ENCODE measurements around the gene TNF. TPM values are rescaled to one million over a fixed set of nuclear protein-coding genes. Genes with fewer than 3 reads are reported as not detected.

Gene TNF
- total and polyA plus RNA-seq, 2 of the 13 experiments (the other 11 are each of a cell fraction or from before 2014, with no cell fraction given), result not detected

- TF ChIP-seq ZBTB38 (CRISPR knock-in tag; IDR thresholded peaks at IDR 0.05) (peak; percentile 97), ZBTB46 (CRISPR knock-in tag; IDR thresholded peaks at IDR 0.05; ENCODE audit: borderline replicate concordance) (peak; percentile 67; the same call in 1 of the 2 replicates), HNF4G (IDR thresholded peaks at IDR 0.05; ENCODE audit: borderline replicate concordance, low read depth, low read length) (no peak), HNF4G (CRISPR knock-in tag; IDR thresholded peaks at IDR 0.05; ENCODE audit: borderline replicate concordance, low read depth) (no peak), FOXK2 (IDR thresholded peaks at IDR 0.05) (no peak), CCAR2 (optimal IDR thresholded peaks at IDR 0.05; ENCODE audit: low read depth, low read length) (no peak), ZNF468 (CRISPR knock-in tag; IDR thresholded peaks at IDR 0.05) (no peak), ZNF615 (CRISPR knock-in tag; IDR thresholded peaks at IDR 0.05; ENCODE audit: borderline replicate concordance) (0 out of 2 replicates have a peak, but pooled peaks have one; percentile 28), TOPORS (CRISPR knock-in tag; IDR thresholded peaks at IDR 0.05) (no peak), ZNF44 (CRISPR knock-in tag; IDR thresholded peaks at IDR 0.05) (no peak), ZNF619 (CRISPR knock-in tag; IDR thresholded peaks at IDR 0.05) (peak; percentile 86; the same call in 1 of the 2 replicates), IKZF5 (CRISPR knock-in tag; IDR thresholded peaks at IDR 0.05) (0 out of 2 replicates have a peak, but pooled peaks have one; percentile 6), ZSCAN30 (CRISPR knock-in tag; IDR thresholded peaks at IDR 0.05) (no peak), TGIF2 (CRISPR knock-in tag; IDR thresholded peaks at IDR 0.05) (no peak), ZNF414 (CRISPR knock-in tag; IDR thresholded peaks at IDR 0.05) (no peak), ZNF382 (CRISPR knock-in tag; IDR thresholded peaks at IDR 0.05; ENCODE audit: borderline replicate concordance) (no peak), ZNF256 (CRISPR knock-in tag; conservative IDR thresholded peaks at IDR 0.05) (no peak), PRPF4 (IDR thresholded peaks at IDR 0.05; ENCODE audit: low read depth, low read length, poor library complexity, severe bottlenecking) (no peak), ZNF446 (CRISPR knock-in tag; IDR thresholded peaks at IDR 0.05) (no peak), HHEX (CRISPR knock-in tag; IDR thresholded peaks at IDR 0.05) (no peak), JUN (CRISPR knock-in tag; IDR thresholded peaks at IDR 0.05) (no peak), ATRX (CRISPR knock-in tag; IDR thresholded peaks at IDR 0.05; ENCODE audit: borderline replicate concordance) (no peak)
- TF ChIP-seq, protein P1, sequence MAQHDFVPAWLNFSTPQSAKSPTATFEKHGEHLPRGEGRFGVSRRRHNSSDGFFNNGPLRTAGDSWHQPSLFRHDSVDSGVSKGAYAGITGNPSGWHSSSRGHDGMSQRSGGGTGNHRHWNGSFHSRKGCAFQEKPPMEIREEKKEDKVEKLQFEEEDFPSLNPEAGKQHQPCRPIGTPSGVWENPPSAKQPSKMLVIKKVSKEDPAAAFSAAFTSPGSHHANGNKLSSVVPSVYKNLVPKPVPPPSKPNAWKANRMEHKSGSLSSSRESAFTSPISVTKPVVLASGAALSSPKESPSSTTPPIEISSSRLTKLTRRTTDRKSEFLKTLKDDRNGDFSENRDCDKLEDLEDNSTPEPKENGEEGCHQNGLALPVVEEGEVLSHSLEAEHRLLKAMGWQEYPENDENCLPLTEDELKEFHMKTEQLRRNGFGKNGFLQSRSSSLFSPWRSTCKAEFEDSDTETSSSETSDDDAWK (CRISPR knock-in tag; IDR thresholded peaks at IDR 0.05), result no peak
- TF ChIP-seq, protein P2, sequence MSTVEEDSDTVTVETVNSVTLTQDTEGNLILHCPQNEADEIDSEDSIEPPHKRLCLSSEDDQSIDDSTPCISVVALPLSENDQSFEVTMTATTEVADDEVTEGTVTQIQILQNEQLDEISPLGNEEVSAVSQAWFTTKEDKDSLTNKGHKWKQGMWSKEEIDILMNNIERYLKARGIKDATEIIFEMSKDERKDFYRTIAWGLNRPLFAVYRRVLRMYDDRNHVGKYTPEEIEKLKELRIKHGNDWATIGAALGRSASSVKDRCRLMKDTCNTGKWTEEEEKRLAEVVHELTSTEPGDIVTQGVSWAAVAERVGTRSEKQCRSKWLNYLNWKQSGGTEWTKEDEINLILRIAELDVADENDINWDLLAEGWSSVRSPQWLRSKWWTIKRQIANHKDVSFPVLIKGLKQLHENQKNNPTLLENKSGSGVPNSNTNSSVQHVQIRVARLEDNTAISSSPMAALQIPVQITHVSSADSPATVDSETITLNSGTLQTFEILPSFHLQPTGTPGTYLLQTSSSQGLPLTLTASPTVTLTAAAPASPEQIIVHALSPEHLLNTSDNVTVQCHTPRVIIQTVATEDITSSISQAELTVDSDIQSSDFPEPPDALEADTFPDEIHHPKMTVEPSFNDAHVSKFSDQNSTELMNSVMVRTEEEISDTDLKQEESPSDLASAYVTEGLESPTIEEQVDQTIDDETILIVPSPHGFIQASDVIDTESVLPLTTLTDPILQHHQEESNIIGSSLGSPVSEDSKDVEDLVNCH (CRISPR knock-in tag; IDR thresholded peaks at IDR 0.05), result no peak
These were observed 27.4 kb upstream of the TNF start (continued) for GRCh38 chr6:31547727-31548543.
